Stomach (tissue), 4 donors: Measurements from ENCODE around the gene UBL3.

Experiments
- CTCF ChIP-seq, 7 experiments: fragments of 450-650 bp in 4 of 7; fragments of 200-600 bp in 3 of 7; sonication (generic) in 3 of 7; IDR thresholded peaks; one replicate each; pipeline ENCODE4 v1.5.1; 2016 to 2019; ENCODE audit warnings: antibody characterized with exemption in 7 of 7, control low read depth in 2 of 7, mild to moderate bottlenecking in 1 of 7
- EP300 ChIP-seq: sonication (generic); formaldehyde crosslinking; IDR thresholded peaks from one replicate; pipeline ENCODE4 v1.6.1; 2017; ENCODE audit warnings: antibody characterized with exemption
- POLR2A ChIP-seq, 4 donors: fragments of 450-650 bp; IDR thresholded peaks; one replicate each; pipeline ENCODE4 v1.6.1; 2016; ENCODE audit warnings: antibody characterized with exemption in 4 of 4, control low read depth in 2 of 4, mild to moderate bottlenecking in 1 of 4, moderate library complexity in 1 of 4
- POLR2AphosphoS5 ChIP-seq, 3 donors: sonication (generic); formaldehyde crosslinking; IDR thresholded peaks; one replicate each; pipeline ENCODE4 v1.6.1; 2016; ENCODE audit warnings: antibody characterized with exemption in 3 of 3

- no peak for TF ChIP-seq POLR2AphosphoS5 (IDR thresholded peaks at IDR 0.05)
- TF ChIP-seq POLR2A (IDR thresholded peaks at IDR 0.05) = no peak
- no peak for TF ChIP-seq CTCF (IDR thresholded peaks at IDR 0.05)
- TF ChIP-seq EP300 = no peak
Observed at GRCh38 chr13:29800687-29801086, 49.7 kb downstream of the UBL3 start.
